PFSK-1 (cell line): ENCODE data around the gene SEMA3F.

Experiments used
- FOXP2 ChIP-seq: optimal IDR thresholded peaks from 2 replicates; pipeline ENCODE3; 2011; ENCODE audit warnings: borderline replicate concordance, control low read depth, inconsistent platforms; ENCODE audit not compliant: insufficient read depth; ENCODE audit errors: extremely low read length, extremely low read depth
- POLR2AphosphoS5 ChIP-seq: IDR thresholded peaks from 2 replicates; pipeline ENCODE4 v1.6.1; 2012; ENCODE audit warnings: low read depth, mild to moderate bottlenecking, control low read depth, low read length, moderate library complexity
- SIN3A ChIP-seq: IDR thresholded peaks from 2 replicates; pipeline ENCODE4 v1.6.1; 2012; ENCODE audit warnings: mild to moderate bottlenecking, low read length, moderate library complexity, borderline replicate concordance; ENCODE audit not compliant: insufficient read depth
- TAF1 ChIP-seq: IDR thresholded peaks from 2 replicates; pipeline ENCODE4 v1.6.1; 2012; ENCODE audit warnings: low read length, control low read depth, borderline replicate concordance; ENCODE audit not compliant: insufficient read depth
- TF ChIP-seq, protein P1 (sequence below), 2 experiments: IDR thresholded peaks; 2 replicates each; pipeline versions ENCODE4 v1.6.1 to v1.8.0; 2011 to 2012; ENCODE audit warnings: low read depth in 2 of 2, low read length in 2 of 2, control low read depth in 1 of 2, inconsistent platforms in 1 of 2, mild to moderate bottlenecking in 1 of 2, moderate library complexity in 1 of 2; ENCODE audit not compliant: insufficient read depth in 1 of 2

SEMA3F gene

DNA sequence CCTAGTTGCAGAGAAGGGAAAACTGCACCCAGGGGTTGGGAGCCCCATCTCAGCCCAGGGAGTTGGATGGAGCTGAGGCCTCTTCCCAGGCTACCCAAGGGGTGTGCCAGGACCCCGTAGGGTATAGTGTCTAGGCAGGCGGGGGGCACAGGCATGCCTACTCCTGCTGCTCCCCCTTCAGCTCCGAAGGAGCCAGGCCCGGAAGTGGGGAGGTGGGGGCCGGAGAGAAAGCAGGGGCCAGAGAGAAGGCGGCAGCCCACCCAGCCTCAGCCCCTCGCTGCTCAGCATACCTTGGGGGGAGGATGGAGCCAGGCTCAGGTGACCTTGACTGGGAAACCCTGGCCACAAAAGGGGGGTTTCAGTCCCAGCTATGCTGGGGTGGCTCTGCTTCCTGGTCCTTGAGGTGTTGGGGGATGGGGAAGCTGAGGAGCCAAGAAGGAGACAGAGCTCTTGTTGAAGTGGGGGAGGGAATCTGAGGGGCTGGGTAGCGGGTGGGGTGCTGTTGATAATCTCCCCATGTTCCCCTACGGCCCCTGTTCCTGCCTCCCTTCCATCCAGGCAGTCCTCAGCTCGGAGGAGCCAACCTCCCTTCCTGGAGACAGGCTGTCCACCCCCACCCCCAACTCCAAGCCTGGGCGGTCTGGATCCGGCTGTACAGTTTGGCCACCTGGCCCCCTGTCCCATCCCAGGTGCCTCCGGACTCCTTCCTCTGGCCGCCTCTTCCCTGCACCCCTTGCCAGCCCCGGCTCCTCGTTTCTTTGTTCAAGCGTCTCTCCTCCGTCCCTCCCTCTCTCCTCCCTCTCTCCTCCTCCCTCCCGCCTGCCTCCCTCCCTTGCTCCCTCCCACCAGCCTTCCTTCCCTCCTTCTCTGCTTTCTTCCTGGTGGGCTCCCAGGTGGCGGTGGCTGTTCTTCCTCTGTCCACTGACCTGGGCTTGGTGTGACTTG, 1.7 kb downstream of the SEMA3F start:
- TF ChIP-seq, protein P1, sequence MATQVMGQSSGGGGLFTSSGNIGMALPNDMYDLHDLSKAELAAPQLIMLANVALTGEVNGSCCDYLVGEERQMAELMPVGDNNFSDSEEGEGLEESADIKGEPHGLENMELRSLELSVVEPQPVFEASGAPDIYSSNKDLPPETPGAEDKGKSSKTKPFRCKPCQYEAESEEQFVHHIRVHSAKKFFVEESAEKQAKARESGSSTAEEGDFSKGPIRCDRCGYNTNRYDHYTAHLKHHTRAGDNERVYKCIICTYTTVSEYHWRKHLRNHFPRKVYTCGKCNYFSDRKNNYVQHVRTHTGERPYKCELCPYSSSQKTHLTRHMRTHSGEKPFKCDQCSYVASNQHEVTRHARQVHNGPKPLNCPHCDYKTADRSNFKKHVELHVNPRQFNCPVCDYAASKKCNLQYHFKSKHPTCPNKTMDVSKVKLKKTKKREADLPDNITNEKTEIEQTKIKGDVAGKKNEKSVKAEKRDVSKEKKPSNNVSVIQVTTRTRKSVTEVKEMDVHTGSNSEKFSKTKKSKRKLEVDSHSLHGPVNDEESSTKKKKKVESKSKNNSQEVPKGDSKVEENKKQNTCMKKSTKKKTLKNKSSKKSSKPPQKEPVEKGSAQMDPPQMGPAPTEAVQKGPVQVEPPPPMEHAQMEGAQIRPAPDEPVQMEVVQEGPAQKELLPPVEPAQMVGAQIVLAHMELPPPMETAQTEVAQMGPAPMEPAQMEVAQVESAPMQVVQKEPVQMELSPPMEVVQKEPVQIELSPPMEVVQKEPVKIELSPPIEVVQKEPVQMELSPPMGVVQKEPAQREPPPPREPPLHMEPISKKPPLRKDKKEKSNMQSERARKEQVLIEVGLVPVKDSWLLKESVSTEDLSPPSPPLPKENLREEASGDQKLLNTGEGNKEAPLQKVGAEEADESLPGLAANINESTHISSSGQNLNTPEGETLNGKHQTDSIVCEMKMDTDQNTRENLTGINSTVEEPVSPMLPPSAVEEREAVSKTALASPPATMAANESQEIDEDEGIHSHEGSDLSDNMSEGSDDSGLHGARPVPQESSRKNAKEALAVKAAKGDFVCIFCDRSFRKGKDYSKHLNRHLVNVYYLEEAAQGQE (IDR thresholded peaks at IDR 0.05; ENCODE audit: insufficient read depth in 1 of 2, low read depth in 2 of 2, low read length in 2 of 2) = no peak
- no peak for TF ChIP-seq SIN3A
- TF ChIP-seq TAF1 = no peak
- TF ChIP-seq POLR2AphosphoS5 = no peak
- no peak for TF ChIP-seq FOXP2

DNA sequence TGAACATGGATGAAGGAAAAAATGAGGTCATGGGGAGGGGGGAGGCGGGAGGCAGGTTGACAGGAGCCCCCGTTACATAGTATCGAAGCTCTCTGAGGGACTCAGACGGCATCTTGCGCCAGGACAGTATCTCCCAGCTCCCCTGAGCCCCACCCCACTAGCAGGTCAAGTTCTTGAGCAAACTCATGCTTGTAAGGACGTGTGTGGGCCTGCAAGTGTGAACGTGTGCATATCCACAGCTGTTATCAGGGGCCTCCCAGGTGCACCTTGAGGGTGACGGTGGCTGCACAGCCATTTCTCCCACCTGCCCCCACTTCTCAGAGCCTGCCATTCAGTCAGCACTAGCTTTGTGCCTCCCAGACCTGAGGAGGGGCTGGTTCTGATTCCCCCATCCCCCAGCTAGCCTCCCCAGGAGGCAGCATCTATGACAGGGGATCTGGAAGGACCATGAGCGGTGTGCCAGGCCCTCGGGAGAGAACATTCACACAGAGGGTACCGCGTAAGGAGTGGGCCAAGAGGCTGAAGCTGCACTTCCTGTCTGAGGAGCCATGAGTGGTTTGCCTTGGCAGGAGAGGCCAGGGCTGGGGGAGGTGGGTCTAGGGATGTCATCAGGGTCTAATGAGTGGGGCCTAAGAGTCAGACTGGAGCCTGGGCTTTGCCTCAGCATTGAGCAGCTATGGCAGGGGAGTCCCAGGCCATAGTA, 2.9 kb downstream of the SEMA3F start:
- no peak for TF ChIP-seq POLR2AphosphoS5
- TF ChIP-seq, protein P1 (IDR thresholded peaks at IDR 0.05; ENCODE audit: insufficient read depth in 1 of 2, low read depth in 2 of 2, low read length in 2 of 2) = no peak

DNA sequence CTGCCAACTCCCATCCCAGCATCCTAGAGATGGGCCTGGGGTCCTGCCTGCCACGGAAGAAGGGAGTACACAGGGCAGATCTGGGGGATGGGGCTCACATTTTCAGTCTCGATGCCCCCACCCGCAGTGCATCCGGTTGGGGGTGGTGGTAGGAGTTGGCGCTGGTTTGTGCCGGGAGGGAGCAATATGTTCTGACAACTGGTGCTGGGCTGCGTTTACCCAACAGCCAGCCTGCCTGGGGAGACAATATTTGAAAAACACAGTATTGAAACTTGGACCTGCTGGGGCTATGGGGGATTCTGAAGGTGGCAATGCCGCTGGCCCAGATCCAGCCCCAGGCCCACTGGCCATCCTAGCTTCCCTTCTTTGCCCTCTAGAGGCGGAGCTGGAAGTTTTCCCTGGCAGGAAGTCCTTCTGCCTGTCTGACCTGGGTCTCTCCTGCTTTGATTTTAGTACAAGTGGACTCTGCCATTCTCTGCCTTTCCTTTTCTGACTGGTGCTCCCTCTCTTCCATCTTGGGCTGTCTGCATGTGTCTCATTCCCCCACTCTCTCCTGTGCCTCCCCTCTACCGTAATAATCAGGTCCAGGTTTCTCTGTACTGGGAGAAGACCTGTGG, 3.5 kb downstream of the SEMA3F start:
- TF ChIP-seq, protein P1 (IDR thresholded peaks at IDR 0.05; ENCODE audit: insufficient read depth in 1 of 2, low read depth in 2 of 2, low read length in 2 of 2) = no peak
- TF ChIP-seq POLR2AphosphoS5 = no peak
- no peak for TF ChIP-seq TAF1
- no peak for TF ChIP-seq SIN3A
- no peak for TF ChIP-seq FOXP2

DNA sequence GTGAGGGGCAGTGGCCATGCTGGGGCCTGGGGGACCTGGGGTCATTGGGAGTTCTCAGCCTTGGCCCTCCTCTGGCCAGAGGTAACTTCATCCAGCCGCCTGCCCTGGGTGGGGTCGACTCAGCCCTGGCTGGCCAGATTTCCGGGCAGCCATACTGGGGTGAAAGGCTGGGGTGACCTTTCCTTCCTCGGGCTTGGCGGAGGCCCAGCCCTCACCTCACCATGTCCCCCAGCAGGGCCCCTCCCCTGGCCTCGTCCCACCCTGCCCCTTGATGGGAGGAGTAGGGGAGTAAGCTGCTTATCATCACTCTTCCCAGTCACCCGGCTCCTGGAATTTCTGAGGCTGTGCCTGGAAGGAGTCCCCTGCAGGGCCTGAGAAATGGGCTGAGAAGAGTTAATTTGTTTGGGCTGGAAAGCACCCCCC, 5.4 kb downstream of the SEMA3F start:
- no peak for TF ChIP-seq SIN3A
- no peak for TF ChIP-seq FOXP2
- TF ChIP-seq, protein P1 (IDR thresholded peaks at IDR 0.05; ENCODE audit: insufficient read depth in 1 of 2, low read depth in 2 of 2, low read length in 2 of 2) = no peak
- TF ChIP-seq TAF1 = no peak
- TF ChIP-seq POLR2AphosphoS5 = no peak
